Stomach (tissue), 4 donors: Measurements from ENCODE around the gene PSD.

Experiments
- POLR2A ChIP-seq, 4 donors: fragments of 450-650 bp; IDR thresholded peaks; one replicate each; pipeline ENCODE4 v1.6.1; 2016; ENCODE audit warnings: antibody characterized with exemption in 4 of 4, control low read depth in 2 of 4, mild to moderate bottlenecking in 1 of 4, moderate library complexity in 1 of 4
- TF ChIP-seq, protein P1 (sequence below), 7 experiments: fragments of 450-650 bp in 4 of 7; fragments of 200-600 bp in 3 of 7; sonication (generic) in 3 of 7; IDR thresholded peaks; one replicate each; pipeline ENCODE4 v1.5.1; 2016 to 2019; ENCODE audit warnings: antibody characterized with exemption in 7 of 7, control low read depth in 2 of 7, mild to moderate bottlenecking in 1 of 7

DNA sequence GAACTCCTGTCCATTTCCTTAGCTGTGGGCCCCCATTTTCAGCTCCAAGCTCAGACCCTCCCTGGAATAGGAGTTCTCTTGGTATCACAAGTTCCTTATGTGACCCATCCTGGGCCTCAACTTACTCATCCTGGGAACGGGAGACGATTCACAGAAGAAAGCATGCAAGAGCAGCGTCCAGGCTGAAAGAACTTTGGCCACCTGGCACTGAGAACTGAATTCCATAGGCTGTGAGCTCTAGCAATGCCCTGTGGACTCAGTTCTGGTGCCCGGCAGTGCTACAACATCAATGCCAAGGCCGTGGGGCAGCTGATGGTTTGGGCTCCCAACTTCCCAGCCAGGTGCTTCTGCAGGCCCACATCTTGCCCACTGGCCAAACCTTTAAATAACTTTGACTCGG, 17.7 kb upstream of the PSD start:
- no peak for TF ChIP-seq POLR2A (IDR thresholded peaks at IDR 0.05)
- TF ChIP-seq, protein P1, sequence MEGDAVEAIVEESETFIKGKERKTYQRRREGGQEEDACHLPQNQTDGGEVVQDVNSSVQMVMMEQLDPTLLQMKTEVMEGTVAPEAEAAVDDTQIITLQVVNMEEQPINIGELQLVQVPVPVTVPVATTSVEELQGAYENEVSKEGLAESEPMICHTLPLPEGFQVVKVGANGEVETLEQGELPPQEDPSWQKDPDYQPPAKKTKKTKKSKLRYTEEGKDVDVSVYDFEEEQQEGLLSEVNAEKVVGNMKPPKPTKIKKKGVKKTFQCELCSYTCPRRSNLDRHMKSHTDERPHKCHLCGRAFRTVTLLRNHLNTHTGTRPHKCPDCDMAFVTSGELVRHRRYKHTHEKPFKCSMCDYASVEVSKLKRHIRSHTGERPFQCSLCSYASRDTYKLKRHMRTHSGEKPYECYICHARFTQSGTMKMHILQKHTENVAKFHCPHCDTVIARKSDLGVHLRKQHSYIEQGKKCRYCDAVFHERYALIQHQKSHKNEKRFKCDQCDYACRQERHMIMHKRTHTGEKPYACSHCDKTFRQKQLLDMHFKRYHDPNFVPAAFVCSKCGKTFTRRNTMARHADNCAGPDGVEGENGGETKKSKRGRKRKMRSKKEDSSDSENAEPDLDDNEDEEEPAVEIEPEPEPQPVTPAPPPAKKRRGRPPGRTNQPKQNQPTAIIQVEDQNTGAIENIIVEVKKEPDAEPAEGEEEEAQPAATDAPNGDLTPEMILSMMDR (IDR thresholded peaks at IDR 0.05) = no peak
